Neural progenitor cell (in vitro differentiated cells): ENCODE measurements around the gene CDC42SE1. TPM values are rescaled to one million over a fixed set of nuclear protein-coding genes. Genes with fewer than 3 reads are reported as not detected.

Experiments
- DNase-seq: peaks from one replicate; pipeline ENCODE4 v3.0.0-alpha.2; 2016; ENCODE audit warnings: low spot score
- H2AFZ ChIP-seq: fragments of 200-600 bp; sonication (generic); replicated peaks from 2 replicates; pipeline ENCODE4 v1.6.1; 2016; ENCODE audit warnings: antibody characterized with exemption
- H3F3A ChIP-seq: fragments of 200-600 bp; sonication (generic); 2 replicates; pipeline ENCODE4 v1.6.1; 2016; ENCODE audit warnings: antibody characterized with exemption, low read depth
- H3K27ac ChIP-seq: fragments of 200-600 bp; sonication (generic); 2 replicates; pipeline ENCODE4 v1.5.1; 2016; ENCODE audit warnings: mild to moderate bottlenecking
- H3K27me3 ChIP-seq: fragments of 200-600 bp; sonication (generic); 2 replicates; pipeline ENCODE4 v1.6.1; 2016; ENCODE audit warnings: mild to moderate bottlenecking, moderate library complexity
- H3K36me3 ChIP-seq: fragments of 200-600 bp; sonication (generic); 2 replicates; pipeline ENCODE4 v1.5.1; 2016
- H3K4me1 ChIP-seq: fragments of 200-600 bp; sonication (generic); 2 replicates; pipeline ENCODE4 v1.6.1; 2016; ENCODE audit warnings: mixed run types
- H3K4me2 ChIP-seq: fragments of 200-600 bp; sonication (generic); 2 replicates; pipeline ENCODE4 v1.6.1; 2016
- H3K4me3 ChIP-seq: fragments of 200-600 bp; sonication (generic); 2 replicates; pipeline ENCODE4 v1.5.1; 2016
- H3K79me2 ChIP-seq: fragments of 200-600 bp; sonication (generic); 2 replicates; pipeline ENCODE4 v1.6.1; 2016; ENCODE audit warnings: low read depth
- H3K9ac ChIP-seq: fragments of 200-600 bp; sonication (generic); 2 replicates; pipeline ENCODE4 v1.6.1; 2016
- H3K9me3 ChIP-seq: fragments of 200-600 bp; sonication (generic); 2 replicates; pipeline ENCODE4 v1.5.1; 2016; ENCODE audit warnings: low read depth
- H4K20me1 ChIP-seq: fragments of 200-600 bp; sonication (generic); 2 replicates; pipeline ENCODE4 v1.6.1; 2016; ENCODE audit warnings: low read depth
- H3K27ac Mint-ChIP-seq: 3 replicates; pipeline ENCODE4 v1.8.0; 2021; ENCODE audit warnings: mixed read lengths
- H3K27me3 Mint-ChIP-seq: 2 replicates; pipeline ENCODE4 v1.8.0; 2022; ENCODE audit warnings: low read depth, mild to moderate bottlenecking, inconsistent platforms, moderate library complexity, mixed read lengths; ENCODE audit not compliant: insufficient read depth
- H3K36me3 Mint-ChIP-seq: 3 replicates; pipeline ENCODE4 v1.8.0; 2021; ENCODE audit warnings: mixed read lengths
- H3K4me1 Mint-ChIP-seq: 3 replicates; pipeline ENCODE4 v1.8.0; 2021; ENCODE audit warnings: mixed read lengths
- H3K4me3 Mint-ChIP-seq: 3 replicates; pipeline ENCODE4 v1.8.0; 2021; ENCODE audit warnings: mild to moderate bottlenecking, moderate library complexity, mixed read lengths
- H3K9me3 Mint-ChIP-seq: 3 replicates; pipeline ENCODE4 v1.8.0; 2020; ENCODE audit warnings: mixed read lengths
- CTCF ChIP-seq: fragments of 200-600 bp; sonication (generic); IDR thresholded peaks from 2 replicates; pipeline ENCODE4 v1.5.1; 2017; ENCODE audit warnings: antibody characterized with exemption, mild to moderate bottlenecking
- EZH2 ChIP-seq: fragments of 200-600 bp; sonication (generic); IDR thresholded peaks from 2 replicates; pipeline ENCODE4 v1.6.1; 2017; ENCODE audit warnings: antibody characterized with exemption, mild to moderate bottlenecking, moderate library complexity
- EZH2phosphoT487 ChIP-seq: fragments of 200-600 bp; sonication (generic); IDR thresholded peaks from 2 replicates; pipeline ENCODE4 v1.6.1; 2017; ENCODE audit warnings: antibody characterized with exemption
- total RNA-seq: library from RNA; depleted of rRNA; stranded (reverse); fragments of >200 nt; gene quantifications from 2 replicates; pipeline ENCODE4 v1.2.3, GENCODE V29; 2015; ENCODE audit warnings: low replicate concordance

CDC42SE1 gene
- total RNA-seq, 1 donor from 2014 or later: 50.7 TPM

GRCh38 chr1:151026460-151026859 is 33.0 kb downstream of the CDC42SE1 start:
- Histone ChIP-seq H2AFZ (no peak overlapping the region), H3K27ac (no peak overlapping the region), H3K9ac (no peak overlapping the region), H3K79me2 (no peaks in the 10 kb centered on the region), H3K27me3 (no peaks in the 10 kb centered on the region), H3K9me3 (no peaks in the 10 kb centered on the region), H3F3A (peaks cover 5% of the 10 kb centered on the region), H3K4me3 (no peak overlapping the region), H4K20me1 (peaks cover 5% of the 10 kb centered on the region), H3K4me2 (no peak overlapping the region), H3K4me1 (no peaks in the 10 kb centered on the region), H3K36me3 (no peaks in the 10 kb centered on the region)
- H3K4me1 Mint-ChIP-seq: peaks cover 7% of the 10 kb centered on the region
- no peak for DNase-seq
- H3K27me3 Mint-ChIP-seq: peaks cover 2% of the 10 kb centered on the region
- no peaks in the 10 kb centered on the region for H3K9me3 Mint-ChIP-seq
- H3K27ac Mint-ChIP-seq: no peak overlapping the region
- no peak overlapping the region for H3K4me3 Mint-ChIP-seq
- peaks cover 21% of the 10 kb centered on the region for H3K36me3 Mint-ChIP-seq
- TF ChIP-seq EZH2phosphoT487 (no peak), EZH2 (no peak), CTCF (no peak)

GRCh38 chr1:151024540-151025146 is 34.8 kb downstream of the CDC42SE1 start:
- no peak overlapping the region for H3K27ac Mint-ChIP-seq
- H3K9me3 Mint-ChIP-seq: no peaks in the 10 kb centered on the region
- peak; percentile 83 for DNase-seq
- no peak overlapping the region for H3K4me3 ChIP-seq
- no peaks in the 10 kb centered on the region for H3K36me3 ChIP-seq
- H3K4me1 ChIP-seq: no peaks in the 10 kb centered on the region
- H3F3A ChIP-seq: peaks cover 5% of the 10 kb centered on the region
- H3K9ac ChIP-seq: no peak overlapping the region
- H3K4me1 Mint-ChIP-seq: peaks cover 7% of the 10 kb centered on the region
- H3K4me3 Mint-ChIP-seq: no peak overlapping the region
- no peak overlapping the region for H2AFZ ChIP-seq
- peaks cover 21% of the 10 kb centered on the region for H3K36me3 Mint-ChIP-seq
- TF ChIP-seq EZH2 (no peak), EZH2phosphoT487 (no peak), CTCF (peak; percentile 76)
- H3K27me3 Mint-ChIP-seq: peaks cover 2% of the 10 kb centered on the region
- H3K9me3 ChIP-seq: no peaks in the 10 kb centered on the region
- H4K20me1 ChIP-seq: peaks cover 5% of the 10 kb centered on the region
- no peak overlapping the region for H3K27ac ChIP-seq
- H3K27me3 ChIP-seq: no peaks in the 10 kb centered on the region
- H3K79me2 ChIP-seq: no peaks in the 10 kb centered on the region
- H3K4me2 ChIP-seq: no peak overlapping the region

GRCh38 chr1:151013518-151013917 is 45.9 kb downstream of the CDC42SE1 start:
- H3K4me1 Mint-ChIP-seq: peaks cover 9% of the 10 kb centered on the region
- no peak for TF ChIP-seq EZH2
- no peak for TF ChIP-seq EZH2phosphoT487
- no peak for TF ChIP-seq CTCF
- H3K4me2 ChIP-seq: no peak overlapping the region
- H3K9me3 Mint-ChIP-seq: no peaks in the 10 kb centered on the region
- no peak overlapping the region for H3K9ac ChIP-seq
- no peaks in the 10 kb centered on the region for H4K20me1 ChIP-seq
- H3K27ac ChIP-seq: no peak overlapping the region
- no peaks in the 10 kb centered on the region for H3K27me3 ChIP-seq
- no peaks in the 10 kb centered on the region for H3K36me3 ChIP-seq
- H3K9me3 ChIP-seq: no peaks in the 10 kb centered on the region
- no peak overlapping the region for H2AFZ ChIP-seq
- no peak overlapping the region for H3K4me3 Mint-ChIP-seq
- H3K4me1 ChIP-seq: peaks cover 6% of the 10 kb centered on the region
- peaks cover 11% of the 10 kb centered on the region for H3K79me2 ChIP-seq
- peaks cover 3% of the 10 kb centered on the region for H3K36me3 Mint-ChIP-seq
- DNase-seq: no peak
- no peak overlapping the region for H3K4me3 ChIP-seq
- H3K27me3 Mint-ChIP-seq: peaks cover 2% of the 10 kb centered on the region
- no peaks in the 10 kb centered on the region for H3F3A ChIP-seq
- no peak overlapping the region for H3K27ac Mint-ChIP-seq
